Body of pancreas (tissue), 4 donors: ENCODE measurements around the gene EXOC2.

Source experiments
- CTCF ChIP-seq, 7 experiments: fragments of 450-650 bp in 4 of 7; fragments of 200-600 bp in 3 of 7; sonication (generic) in 3 of 7; IDR thresholded peaks; one replicate each; pipeline ENCODE4 v1.5.1; 2016 to 2019; ENCODE audit warnings: antibody characterized with exemption in 7 of 7
- POLR2A ChIP-seq, 3 donors: fragments of 450-650 bp; IDR thresholded peaks; one replicate each; pipeline ENCODE4 v1.6.1; 2016; ENCODE audit warnings: antibody characterized with exemption in 3 of 3, mild to moderate bottlenecking in 2 of 3

DNA sequence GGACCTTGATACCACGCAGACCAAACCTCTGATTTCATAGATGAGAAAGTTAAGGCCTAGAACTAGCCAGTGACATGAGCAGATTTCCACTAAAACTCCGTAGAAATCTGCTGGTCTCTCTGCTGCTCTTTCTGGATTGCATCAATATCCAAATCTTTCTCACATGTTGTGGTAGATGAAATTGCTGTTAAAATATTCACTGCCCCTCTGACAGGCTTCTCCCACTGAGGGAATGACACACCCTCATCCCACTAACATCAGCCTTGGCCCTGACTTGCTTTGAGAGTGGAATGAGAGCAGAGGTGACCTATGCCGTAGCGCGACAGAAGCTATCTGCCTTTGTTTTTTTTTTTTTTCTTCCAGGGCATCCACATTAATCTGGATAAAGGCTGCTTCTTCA is 20.4 kb upstream of the EXOC2 start:
- TF ChIP-seq CTCF (IDR thresholded peaks at IDR 0.05) = no peak
- no peak for TF ChIP-seq POLR2A (IDR thresholded peaks at IDR 0.05)
